Trophoblast cell (in vitro differentiated cells and primary cell): ENCODE data around the gene GJB2.

Experiments
- DNase-seq, 2 donors: peaks; one replicate each; pipeline ENCODE4 v3.0.0-alpha.2; 2016
- H2AFZ ChIP-seq: 2 replicates; pipeline ENCODE4 v1.6.1; 2013; ENCODE audit warnings: low read length, moderate library complexity, mild to moderate bottlenecking; ENCODE audit not compliant: insufficient read depth, poor library complexity
- H2AK5ac ChIP-seq: 2 replicates; pipeline ENCODE4 v1.6.1; 2013; ENCODE audit warnings: mild to moderate bottlenecking, low read length
- H2BK120ac ChIP-seq: 2 replicates; pipeline ENCODE4 v1.6.1; 2013; ENCODE audit warnings: low read length, mild to moderate bottlenecking, moderate library complexity; ENCODE audit not compliant: insufficient read depth, poor library complexity
- H2BK12ac ChIP-seq: 2 replicates; pipeline ENCODE4 v1.6.1; 2013; ENCODE audit warnings: mild to moderate bottlenecking, low read length, moderate library complexity
- H2BK5ac ChIP-seq: 2 replicates; pipeline ENCODE4 v1.6.1; 2013; ENCODE audit warnings: low read length, low read depth, moderate library complexity, mild to moderate bottlenecking; ENCODE audit not compliant: poor library complexity
- H3K14ac ChIP-seq: 2 replicates; pipeline ENCODE4 v1.6.1; 2013; ENCODE audit warnings: mild to moderate bottlenecking, low read length
- H3K18ac ChIP-seq: 2 replicates; pipeline ENCODE4 v1.6.1; 2013; ENCODE audit warnings: mild to moderate bottlenecking, low read length
- H3K23ac ChIP-seq: 2 replicates; pipeline ENCODE4 v1.6.1; 2013; ENCODE audit warnings: low read length
- H3K27ac ChIP-seq: 2 replicates; pipeline ENCODE4 v1.5.1; 2013; ENCODE audit warnings: low read depth, mild to moderate bottlenecking, inconsistent platforms, low read length, moderate library complexity
- H3K27me3 ChIP-seq: 2 replicates; pipeline ENCODE4 v1.6.1; 2013; ENCODE audit warnings: inconsistent platforms, mild to moderate bottlenecking, low read length, moderate library complexity; ENCODE audit not compliant: insufficient read depth
- H3K36me3 ChIP-seq, 2 experiments: 1 replicate in 1 of 2; 2 replicates in 1 of 2; pipeline ENCODE4 v1.6.1; 2013; ENCODE audit warnings: low read length in 2 of 2, mild to moderate bottlenecking in 2 of 2, moderate library complexity in 1 of 2; ENCODE audit not compliant: insufficient read depth in 2 of 2, control insufficient read depth in 1 of 2
- H3K4ac ChIP-seq: 2 replicates; pipeline ENCODE4 v1.6.1; 2013; ENCODE audit warnings: low read depth, mild to moderate bottlenecking, low read length, moderate library complexity
- H3K4me1 ChIP-seq, 2 experiments: 1 replicate in 1 of 2; 2 replicates in 1 of 2; pipeline ENCODE4 v1.6.1; 2013; ENCODE audit warnings: low read length in 2 of 2, mild to moderate bottlenecking in 2 of 2, moderate library complexity in 1 of 2; ENCODE audit not compliant: insufficient read depth in 2 of 2, control insufficient read depth in 1 of 2
- H3K4me2 ChIP-seq: 2 replicates; pipeline ENCODE4 v1.6.1; 2013; ENCODE audit warnings: inconsistent platforms, mild to moderate bottlenecking, low read length, moderate library complexity
- H3K4me3 ChIP-seq: 2 replicates; pipeline ENCODE4 v1.5.1; 2013; ENCODE audit warnings: mild to moderate bottlenecking, low read depth, low read length, inconsistent platforms
- H3K79me1 ChIP-seq: one replicate; pipeline ENCODE4 v1.6.1; 2013; ENCODE audit warnings: low read length
- H3K79me2 ChIP-seq: 2 replicates; pipeline ENCODE4 v1.6.1; 2013; ENCODE audit warnings: low read length, mild to moderate bottlenecking; ENCODE audit not compliant: control insufficient read depth, insufficient read depth, poor library complexity
- H3K9ac ChIP-seq: 2 replicates; pipeline ENCODE4 v1.6.1; 2013; ENCODE audit warnings: mild to moderate bottlenecking, low read length
- H3K9me3 ChIP-seq: 2 replicates; pipeline ENCODE4 v1.6.1; 2013; ENCODE audit warnings: low read depth, mild to moderate bottlenecking, control low read depth, inconsistent platforms, low read length; ENCODE audit not compliant: insufficient read depth
- H4K12ac ChIP-seq: 2 replicates; pipeline ENCODE4 v1.6.1; 2013; ENCODE audit warnings: low read depth, mild to moderate bottlenecking, low read length, moderate library complexity
- H4K8ac ChIP-seq: 2 replicates; pipeline ENCODE4 v1.6.1; 2013; ENCODE audit warnings: low read depth, mild to moderate bottlenecking, low read length, moderate library complexity
- H4K91ac ChIP-seq: one replicate; pipeline ENCODE4 v1.6.1; 2013; ENCODE audit warnings: low read depth, mild to moderate bottlenecking, low read length, moderate library complexity
- WGBS: extraction: QIAGEN DNeasy Blood & Tissue Kit; methylation state at CpG from one replicate; pipeline ENCODE4 v1.1.7; 2013; ENCODE audit warnings: missing lambda C conversion rate; ENCODE audit not compliant: insufficient read length, insufficient coverage; ENCODE audit errors: extremely low coverage; 5-methylcytosine and 5-hydroxymethylcytosine counted together

GJB2 gene

DNA sequence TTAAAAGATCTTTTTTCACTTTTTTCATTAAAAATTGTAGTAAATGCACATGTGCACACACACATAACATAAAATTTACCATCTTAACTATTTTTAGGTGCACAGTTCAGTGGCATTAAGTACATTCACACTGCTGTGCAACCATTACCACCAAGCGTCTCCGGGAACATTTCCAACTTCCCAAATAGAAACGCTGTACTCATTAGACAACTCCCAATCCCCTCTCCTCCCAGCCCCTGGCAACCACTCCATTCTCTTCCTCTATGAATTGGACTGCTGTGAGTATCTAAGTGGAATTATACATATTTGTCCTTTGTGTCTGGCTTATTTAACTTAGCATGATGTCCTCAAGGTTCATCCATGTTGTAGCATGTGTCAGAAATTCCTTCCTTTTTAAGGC is 11.6 kb downstream of the GJB2 start:
- no CpG with 5 or more reads among the region's 3 CpGs for WGBS
- no peak overlapping the region for H3K23ac ChIP-seq

GRCh38 chr13:20178156-20178555 is 14.6 kb downstream of the GJB2 start:
- no peak overlapping the region for H3K23ac ChIP-seq
- H2BK5ac ChIP-seq = no peak overlapping the region
- H3K9me3 ChIP-seq = no peaks in the 10 kb centered on the region
- no peak overlapping the region for H4K12ac ChIP-seq
- H3K27me3 ChIP-seq = no peaks in the 10 kb centered on the region
- no peak overlapping the region for H2AFZ ChIP-seq
- no peaks in the 10 kb centered on the region for H3K79me1 ChIP-seq
- H4K8ac ChIP-seq = no peak overlapping the region
- H2BK12ac ChIP-seq = no peak overlapping the region
- no peak overlapping the region for H3K4me3 ChIP-seq
- no peak overlapping the region for H3K14ac ChIP-seq
- no peak overlapping the region for H3K4ac ChIP-seq
- no peak overlapping the region for H3K27ac ChIP-seq
- no peak overlapping the region for H3K4me2 ChIP-seq
- no peak overlapping the region for H2BK120ac ChIP-seq
- no CpG with 5 or more reads among the region's 5 CpGs for WGBS
- H2AK5ac ChIP-seq = no peak overlapping the region
- no peak for DNase-seq
- H3K36me3 ChIP-seq = peaks cover 0 to 1% of the 10 kb centered on the region in 2 experiments
- no peak overlapping the region for H3K9ac ChIP-seq
- no peak overlapping the region for H4K91ac ChIP-seq
- H3K79me2 ChIP-seq = no peaks in the 10 kb centered on the region
- peaks cover 6 to 8% of the 10 kb centered on the region in 2 experiments for H3K4me1 ChIP-seq
- H3K18ac ChIP-seq = no peak overlapping the region

More for the DNA sequence above, 11.6 kb downstream of the GJB2 start:
- no peaks in the 10 kb centered on the region for H3K27me3 ChIP-seq
- no peak overlapping the region for H3K4ac ChIP-seq
- no peak overlapping the region for H3K14ac ChIP-seq
- no peak overlapping the region for H4K12ac ChIP-seq
- H3K4me1 ChIP-seq = no peaks in the 10 kb centered on the region
- no peaks in the 10 kb centered on the region for H3K79me1 ChIP-seq
- no peak overlapping the region for H3K27ac ChIP-seq
- no peak overlapping the region for H2BK12ac ChIP-seq
- no peaks in the 10 kb centered on the region for H3K79me2 ChIP-seq
- peaks cover 0 to 1% of the 10 kb centered on the region in 2 experiments for H3K36me3 ChIP-seq
- H3K9ac ChIP-seq = no peak overlapping the region
- no peak overlapping the region for H2AFZ ChIP-seq
- no peak overlapping the region for H4K8ac ChIP-seq
- H2BK120ac ChIP-seq = no peak overlapping the region
- H3K9me3 ChIP-seq = no peaks in the 10 kb centered on the region
- H2BK5ac ChIP-seq = no peak overlapping the region
- H2AK5ac ChIP-seq = no peak overlapping the region
- no peak overlapping the region for H4K91ac ChIP-seq
- no peak overlapping the region for H3K4me3 ChIP-seq
- no peak for DNase-seq
- H3K18ac ChIP-seq = no peak overlapping the region
- H3K4me2 ChIP-seq = no peak overlapping the region

GRCh38 chr13:20177049-20177831 is 15.5 kb downstream of the GJB2 start:
- Histone ChIP-seq H3K4me3 (no peak overlapping the region), H2BK12ac (no peak overlapping the region), H3K36me3 (peaks cover 0 to 1% of the 10 kb centered on the region in 2 experiments), H3K23ac (no peak overlapping the region), H4K8ac (no peak overlapping the region), H2BK120ac (no peak overlapping the region), H3K9ac (no peak overlapping the region), H3K79me2 (no peaks in the 10 kb centered on the region), H3K27me3 (no peaks in the 10 kb centered on the region), H3K4me1 (peaks cover 6 to 8% of the 10 kb centered on the region in 2 experiments), H3K4ac (no peak overlapping the region), H2AFZ (no peak overlapping the region), H3K14ac (no peak overlapping the region), H4K12ac (no peak overlapping the region), H4K91ac (no peak overlapping the region), H2BK5ac (no peak overlapping the region), H3K9me3 (no peaks in the 10 kb centered on the region), H3K27ac (no peak overlapping the region), H3K4me2 (no peak overlapping the region), H3K18ac (no peak overlapping the region), H2AK5ac (peak overlapping the region; percentile 9), H3K79me1 (no peaks in the 10 kb centered on the region)
- no CpG with 5 or more reads among the region's 67 CpGs for WGBS
- no peak for DNase-seq

DNA sequence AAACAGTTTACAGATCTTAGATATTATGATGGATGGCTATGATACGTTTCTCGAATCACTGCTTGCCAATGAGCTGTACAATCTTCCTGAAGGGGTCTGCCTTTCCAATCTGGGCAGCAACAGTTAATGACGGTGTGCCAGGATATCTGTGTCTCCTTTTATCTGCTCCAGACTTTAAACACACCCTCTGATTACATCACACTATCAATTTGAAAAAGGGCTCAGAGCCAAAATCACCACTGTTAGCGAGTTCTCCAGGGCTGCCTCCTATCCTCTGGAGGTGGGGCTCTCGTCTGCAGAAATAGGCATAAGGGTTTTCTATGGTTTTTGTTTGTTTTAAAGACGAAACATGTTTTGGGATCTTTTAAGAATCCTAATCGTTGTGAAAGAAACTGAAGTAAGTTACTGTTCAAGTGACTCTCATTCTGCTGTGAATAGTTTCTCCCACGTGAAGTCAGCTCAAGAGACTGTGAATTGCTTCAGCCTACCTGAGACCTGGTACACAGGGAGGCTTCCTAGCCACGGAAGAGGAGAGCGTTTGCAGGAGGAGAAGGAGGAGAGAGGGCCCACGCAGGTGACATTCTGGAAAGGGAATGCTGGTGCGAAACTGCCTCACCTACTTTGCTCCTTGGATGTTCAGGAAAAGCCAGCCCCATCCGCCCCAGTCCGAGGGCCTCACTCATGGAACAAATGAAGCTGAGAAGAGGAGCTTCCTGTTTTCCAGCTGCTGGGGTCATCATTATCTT is 16.7 kb downstream of the GJB2 start:
- Histone ChIP-seq H3K79me1 (no peaks in the 10 kb centered on the region), H2BK12ac (no peak overlapping the region), H2BK5ac (no peak overlapping the region), H3K36me3 (peaks cover 0 to 1% of the 10 kb centered on the region in 2 experiments), H2BK120ac (no peak overlapping the region), H4K12ac (no peak overlapping the region), H3K27ac (no peak overlapping the region), H3K9me3 (no peaks in the 10 kb centered on the region), H3K79me2 (no peaks in the 10 kb centered on the region), H3K4me2 (no peak overlapping the region), H3K4me1 (peaks cover 6 to 8% of the 10 kb centered on the region in 2 experiments), H2AK5ac (no peak overlapping the region), H3K4me3 (no peak overlapping the region), H4K91ac (no peak overlapping the region), H3K27me3 (no peaks in the 10 kb centered on the region), H3K14ac (no peak overlapping the region), H3K18ac (no peak overlapping the region), H3K4ac (no peak overlapping the region), H3K23ac (no peak overlapping the region), H4K8ac (no peak overlapping the region), H3K9ac (no peak overlapping the region), H2AFZ (no peak overlapping the region)
- no CpG with 5 or more reads among the region's 14 CpGs for WGBS
- DNase-seq = no peak
